Central memory CD4-positive, alpha-beta T cell (primary cell): ENCODE results near the gene HOXD4.

Experiments used
- DNase-seq: peaks from one replicate; pipeline ENCODE4 v3.0.0; 2022

HOXD4 gene

DNA sequence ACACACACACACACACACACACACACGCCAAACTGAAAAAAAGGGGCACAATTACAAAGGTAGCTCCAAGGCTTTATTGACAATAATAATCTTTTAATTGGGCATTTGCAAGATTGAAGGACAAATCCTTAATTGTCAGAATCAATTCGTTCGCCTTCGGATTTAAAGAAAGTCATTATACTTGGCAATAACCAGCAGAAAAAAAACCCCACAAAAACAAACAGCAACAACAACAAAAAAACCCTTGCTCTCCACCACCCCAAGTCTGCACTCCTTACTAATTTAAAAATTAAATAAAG, 23.6 kb upstream of the HOXD4 start:
- no peak for DNase-seq

DNA sequence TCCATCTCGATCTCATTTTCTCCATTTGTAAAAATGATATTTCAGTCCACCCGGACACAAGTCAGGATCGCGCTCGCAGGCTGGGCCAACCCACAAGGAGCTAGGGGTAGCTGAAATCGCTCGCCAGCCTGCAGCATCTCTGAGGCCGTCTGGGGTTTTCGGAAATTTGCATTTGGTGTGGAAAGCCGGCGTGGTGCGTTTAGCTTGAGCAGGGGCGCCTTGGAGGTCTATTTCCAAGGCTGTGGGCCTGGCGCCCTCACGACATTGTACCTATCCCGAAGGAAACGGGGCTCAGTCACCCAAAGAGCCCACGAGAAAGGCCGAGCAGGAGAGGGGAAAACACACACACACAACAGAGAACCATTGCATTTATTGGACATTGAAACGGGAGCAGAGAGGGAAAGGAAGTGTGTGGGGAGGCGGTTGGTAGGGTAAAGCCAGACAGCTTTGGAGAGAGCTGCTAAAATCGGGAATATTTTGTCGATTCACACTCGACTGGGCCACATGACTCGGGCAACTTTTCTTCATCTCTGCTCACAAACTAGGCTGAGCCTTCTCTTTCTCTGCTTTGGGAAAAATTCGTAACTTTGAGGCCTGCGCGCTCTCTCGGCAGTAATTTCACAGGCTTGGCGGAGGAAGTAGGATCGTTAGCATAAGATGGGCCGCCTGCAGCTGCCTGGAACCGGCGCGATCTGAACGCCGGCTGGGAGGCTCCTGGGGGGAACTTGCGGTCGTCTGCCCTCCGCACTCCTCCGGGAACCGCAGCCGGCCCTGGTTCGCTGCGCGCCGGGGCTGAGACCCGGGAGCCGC, 23.0 kb upstream of the HOXD4 start:
- DNase-seq, result no peak

- DNase-seq, result no peak
Measured at GRCh38 chr2:176128982-176129796, 22.2 kb upstream of the HOXD4 start, which contains the start of gene HOXD8. HOXD8 (plus strand) TSS chr2:176129705; CDS start chr2:176130367, 662 bp downstream.

DNA sequence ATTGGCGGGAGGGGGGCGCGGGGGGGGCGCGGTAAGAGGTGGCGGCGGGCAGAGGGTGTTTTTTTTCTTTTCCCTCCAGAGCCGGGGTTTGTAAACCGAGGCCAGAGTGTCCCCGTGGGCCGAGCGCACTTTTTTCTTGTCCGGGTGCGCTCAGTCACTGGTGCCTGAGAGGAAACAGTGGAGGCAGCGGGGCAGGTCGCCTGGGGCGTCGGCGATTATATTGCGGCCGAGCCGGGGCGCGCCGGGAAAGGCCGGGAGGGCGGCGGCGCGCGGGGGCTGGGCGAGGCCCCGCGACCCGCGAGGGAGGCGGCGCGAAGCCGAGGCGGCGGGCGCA, 21.6 kb upstream of the HOXD4 start:
- DNase-seq, result no peak

DNA sequence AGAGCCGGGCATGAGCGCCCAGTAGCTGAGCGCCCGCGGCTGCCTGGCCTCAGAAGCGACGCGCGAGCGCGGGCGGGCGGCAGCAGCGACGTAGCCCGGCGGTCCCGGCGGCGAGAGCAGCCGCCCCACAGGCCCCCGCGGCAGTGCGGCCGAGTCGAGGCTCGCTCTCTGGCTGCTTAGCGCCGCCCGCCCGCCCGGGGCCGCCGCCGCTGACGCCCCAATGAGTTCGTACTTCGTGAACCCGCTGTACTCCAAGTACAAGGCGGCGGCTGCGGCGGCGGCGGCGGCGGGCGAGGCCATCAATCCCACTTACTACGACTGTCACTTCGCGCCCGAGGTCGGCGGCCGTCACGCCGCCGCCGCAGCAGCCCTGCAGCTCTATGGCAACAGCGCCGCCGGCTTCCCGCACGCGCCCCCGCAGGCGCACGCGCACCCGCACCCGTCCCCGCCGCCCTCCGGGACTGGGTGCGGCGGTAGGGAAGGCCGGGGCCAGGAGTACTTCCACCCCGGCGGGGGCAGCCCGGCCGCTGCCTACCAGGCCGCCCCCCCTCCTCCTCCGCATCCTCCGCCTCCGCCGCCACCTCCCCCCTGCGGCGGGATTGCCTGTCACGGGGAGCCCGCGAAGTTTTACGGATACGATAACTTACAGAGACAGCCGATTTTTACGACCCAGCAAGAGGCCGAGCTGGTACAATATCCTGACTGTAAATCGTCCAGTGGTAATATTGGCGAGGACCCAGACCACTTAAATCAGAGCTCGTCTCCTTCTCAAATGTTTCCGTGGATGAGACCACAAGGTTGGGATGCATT, 21.0 kb upstream of the HOXD4 start:
- no peak for DNase-seq

- no peak for DNase-seq
Measured at GRCh38 chr2:176130957-176131847, 20.1 kb upstream of the HOXD4 start.

- DNase-seq, result no peak
Measured at GRCh38 chr2:176131848-176132158, 19.5 kb upstream of the HOXD4 start.

DNA sequence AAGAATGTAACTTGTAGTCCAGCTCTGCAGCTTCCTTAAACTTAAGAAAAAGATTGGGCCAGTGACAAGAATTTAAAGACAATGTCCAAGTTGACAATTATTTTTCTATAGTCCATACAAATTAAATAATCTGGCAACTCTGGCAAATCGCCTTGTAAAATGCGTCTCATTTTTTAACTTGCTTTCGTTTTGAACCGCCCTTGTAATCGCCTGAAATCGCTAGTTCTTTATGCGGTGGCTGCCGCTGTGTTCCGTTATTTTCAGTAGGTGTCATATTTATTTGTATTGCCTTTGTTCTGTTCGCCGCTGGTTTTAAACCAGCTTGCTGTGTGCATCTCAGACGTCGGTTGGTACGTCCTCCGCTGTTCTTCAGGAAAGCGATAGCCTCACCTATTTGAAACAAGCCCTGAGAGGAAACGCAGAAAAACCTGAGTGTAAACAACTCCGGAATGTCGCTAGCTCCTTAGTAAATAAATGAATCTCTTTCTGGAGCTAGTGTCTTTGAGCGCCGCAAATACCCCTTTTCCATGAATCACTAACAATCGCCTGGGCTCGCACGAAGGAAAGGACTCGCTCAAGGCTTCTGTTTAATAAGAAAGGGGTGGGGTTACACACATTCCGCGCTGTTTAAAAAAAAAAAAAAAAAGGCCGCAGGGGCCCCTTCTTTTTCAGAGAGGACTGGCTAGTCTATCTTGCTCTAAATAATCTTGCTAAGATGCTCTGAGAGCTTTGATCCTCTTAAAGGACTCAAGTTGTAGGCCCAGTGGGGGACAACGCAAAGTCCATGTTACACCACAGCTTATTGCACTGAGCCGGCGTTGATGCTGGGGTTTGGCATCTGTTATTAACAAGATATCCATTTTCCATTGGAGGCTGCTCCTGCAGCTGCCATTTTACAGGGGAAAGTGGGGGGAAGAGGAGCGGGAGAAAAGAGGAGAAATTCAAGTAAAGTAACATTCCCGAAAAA, 18.9 kb upstream of the HOXD4 start:
- no peak for DNase-seq

- DNase-seq, result no peak
Measured at GRCh38 chr2:176133389-176133788, 18.0 kb upstream of the HOXD4 start.

GRCh38 chr2:176134035-176134434, 17.3 kb upstream of the HOXD4 start:
- no peak for DNase-seq

GRCh38 chr2:176135035-176135440, 16.3 kb upstream of the HOXD4 start:
- DNase-seq, result no peak

- no peak for DNase-seq
Measured at GRCh38 chr2:176136374-176137251, 14.7 kb upstream of the HOXD4 start.

GRCh38 chr2:176137252-176137580, 14.1 kb upstream of the HOXD4 start:
- no peak for DNase-seq

- DNase-seq, result no peak
Measured at GRCh38 chr2:176137906-176138305, 13.4 kb upstream of the HOXD4 start.

DNA sequence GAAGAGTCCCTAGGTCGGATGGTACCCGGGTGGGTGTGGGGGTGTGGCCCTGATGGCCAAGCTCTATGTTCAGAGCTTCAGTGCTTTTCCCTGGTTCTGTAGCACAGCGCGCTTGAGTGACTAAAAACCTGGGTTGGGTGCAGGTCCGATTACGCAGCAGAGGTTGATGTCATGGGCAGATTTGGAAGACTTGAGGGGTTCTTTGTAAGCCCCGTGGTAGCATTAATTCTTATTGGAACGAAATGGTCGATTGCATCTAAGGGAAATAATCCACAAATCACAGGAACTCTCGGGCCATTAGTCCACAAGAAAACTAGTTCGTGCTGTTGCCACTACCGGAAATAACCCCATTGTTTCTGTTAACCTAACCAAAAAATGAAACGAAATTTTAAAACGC, 12.8 kb upstream of the HOXD4 start:
- DNase-seq, result no peak

GRCh38 chr2:176138923-176139660, 12.3 kb upstream of the HOXD4 start:
- no peak for DNase-seq

- no peak for DNase-seq
Measured at GRCh38 chr2:176139661-176140512, 11.5 kb upstream of the HOXD4 start.

DNA sequence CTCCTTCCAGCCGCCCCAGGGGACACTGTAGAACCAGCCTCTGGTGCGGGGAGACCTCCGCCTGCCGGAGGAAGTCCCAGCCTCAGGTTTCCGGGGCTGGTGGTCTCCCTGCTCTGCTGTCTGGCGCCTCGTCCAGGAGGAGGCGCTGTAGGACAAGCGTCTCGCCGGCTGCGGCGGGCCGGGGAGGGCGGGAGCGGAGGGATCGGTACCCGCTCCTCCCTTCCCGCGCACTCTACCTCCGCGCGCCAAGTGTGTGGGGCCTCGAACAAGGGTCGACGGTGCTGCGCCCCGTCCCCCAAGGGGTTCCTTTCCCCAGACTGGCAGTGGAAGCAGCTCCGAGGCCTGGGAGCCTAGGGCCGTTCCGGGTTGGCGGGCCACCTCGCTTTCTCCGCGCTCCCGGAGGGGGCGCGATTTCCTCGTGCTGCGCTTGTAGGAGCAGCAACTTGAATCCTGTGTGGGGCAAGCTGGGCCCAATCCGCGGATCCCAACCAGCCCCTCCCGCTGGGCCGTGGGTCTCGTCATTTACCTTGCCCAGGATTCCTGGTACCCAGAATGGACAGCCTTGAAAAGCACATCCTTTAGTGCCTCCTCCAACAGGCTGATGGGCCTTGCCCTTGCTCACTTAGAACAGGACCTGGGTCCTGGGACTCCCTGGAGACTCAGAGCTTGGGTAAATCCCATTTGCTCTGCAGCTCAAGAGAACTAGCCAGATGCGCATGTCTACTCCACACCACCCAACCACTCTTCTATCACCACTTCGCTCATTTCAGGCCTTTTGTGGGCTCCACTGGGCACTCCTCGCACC, 10.6 kb upstream of the HOXD4 start:
- peak; percentile 42 for DNase-seq
